HepG2 (cell line): ENCODE results near the gene DENND2D. TPM values are rescaled to one million over a fixed set of nuclear protein-coding genes. Genes with fewer than 3 reads are reported as not detected.
A peak's percentile ranks its signal among the peaks of the same experiment; 100 is the strongest.

Experiments used
- ATAC-seq: fragments of 200-7000 bp; cut with Tn5 transposase; 3 replicates; pipeline ENCODE4 v1.9.1; 2020; ENCODE audit warnings: mild to moderate bottlenecking, moderate library complexity
- BruUV-seq: library from RNA; stranded (reverse); fragments of 400-500 nt; replicated peaks from 2 replicates; lab custom pipeline; 2021; lab: Mats Ljungman, UMichigan
- CTCF ChIA-PET: fragments of 300-600 bp; formaldehyde crosslinking; extraction: SDS; loops from one replicate; lab custom pipeline; 2021; ENCODE audit warnings: low total read pairs, inconsistent platforms, low intra/inter-chr PET ratio; lab: Yijun Ruan, JAX
- POLR2A ChIA-PET: fragments of 350-600 bp; sonication (Branson Sonifier 250); formaldehyde crosslinking; loops from one replicate; lab custom pipeline; 2020; ENCODE audit warnings: antibody characterized with exemption, inconsistent platforms; lab: Yijun Ruan, JAX
- DNase-seq: peaks from one replicate; pipeline ENCODE4 v3.0.0-alpha.2; 2015; ENCODE audit warnings: low spot score
- FAIRE-seq: peaks from 3 replicates; lab custom pipeline; 2011; peaks lifted over from hg19 to GRCh38; lab: Jason Lieb, UNC
- H2AFZ ChIP-seq: one replicate; pipeline ENCODE4 v1.6.1; 2011; ENCODE audit warnings: low read length, inconsistent platforms
- H3K27ac ChIP-seq: fragments of 300-600 bp; 3 replicates; pipeline ENCODE4 v1.8.0; 2011; ENCODE audit warnings: mixed run types, mild to moderate bottlenecking, mixed read lengths, low read length, inconsistent platforms; ENCODE audit not compliant: insufficient read depth; ENCODE audit errors: extremely low read length
- H3K27me3 ChIP-seq, 2 experiments: fragments of 200-600 bp in 1 of 2; 2 replicates in 1 of 2; 3 replicates in 1 of 2; pipeline versions ENCODE4 v1.6.0 to v1.8.0; 2011; ENCODE audit warnings: low read length in 2 of 2, mild to moderate bottlenecking in 2 of 2, moderate library complexity in 2 of 2, inconsistent platforms in 1 of 2; ENCODE audit not compliant: insufficient read depth in 2 of 2, control insufficient read depth in 1 of 2
- H3K36me3 ChIP-seq, 2 experiments: fragments of 200-600 bp in 1 of 2; replicated peaks in 1 of 2; 2 replicates in 1 of 2; 3 replicates in 1 of 2; pipeline versions ENCODE4 v1.5.1 to v1.8.0; 2011; ENCODE audit warnings: low read length in 2 of 2, inconsistent platforms in 1 of 2; ENCODE audit not compliant: insufficient read depth in 2 of 2, control insufficient read depth in 1 of 2
- H3K4me1 ChIP-seq: 2 replicates; pipeline ENCODE4 v1.5.1; 2012; ENCODE audit warnings: low read length, inconsistent platforms; ENCODE audit not compliant: insufficient read depth
- H3K4me2 ChIP-seq: 2 replicates; pipeline ENCODE4 v1.6.0; 2011; ENCODE audit warnings: low read depth, low read length, inconsistent platforms
- H3K4me3 ChIP-seq, 3 experiments: fragments of 200-600 bp in 1 of 3; sonication (generic), shearing (Covaris generic) in 1 of 3; replicated peaks in 1 of 3; 2 replicates each; pipeline ENCODE4 v1.5.1; 2011 to 2016; ENCODE audit warnings: low read length in 3 of 3, inconsistent platforms in 2 of 3, low read depth in 2 of 3, mild to moderate bottlenecking in 2 of 3, control low read depth in 1 of 3, mixed read lengths in 1 of 3; ENCODE audit not compliant: insufficient read depth in 1 of 3
- H3K79me2 ChIP-seq: one replicate; pipeline ENCODE4 v1.6.1; 2011; ENCODE audit warnings: low read length, inconsistent platforms; ENCODE audit not compliant: insufficient read depth
- H3K9ac ChIP-seq: 2 replicates; pipeline ENCODE4 v1.6.0; 2011; ENCODE audit warnings: mild to moderate bottlenecking, low read depth, low read length, inconsistent platforms; ENCODE audit not compliant: insufficient read depth
- H3K9me3 ChIP-seq: 2 replicates; pipeline ENCODE4 v1.5.1; 2012; ENCODE audit warnings: mild to moderate bottlenecking, low read length
- H4K20me1 ChIP-seq: 2 replicates; pipeline ENCODE4 v1.6.0; 2011; ENCODE audit warnings: inconsistent platforms, mild to moderate bottlenecking, low read length, moderate library complexity; ENCODE audit not compliant: insufficient read depth
- ARNT ChIP-seq: fragments of 450-650 bp; IDR thresholded peaks from 2 replicates; pipeline ENCODE4 v1.6.1; 2017
- CEBPB ChIP-seq: IDR thresholded peaks from 2 replicates; pipeline ENCODE4 v1.6.1; 2011; ENCODE audit warnings: low read depth, low read length, improper control_type of control experiment, borderline replicate concordance
- CEBPG ChIP-seq: IDR thresholded peaks from 2 replicates; pipeline ENCODE4 v1.6.1; 2016
- KLF16 ChIP-seq, 2 experiments: sonication (generic) in 1 of 2; formaldehyde crosslinking in 1 of 2; IDR thresholded peaks; 2 replicates each; pipeline versions ENCODE4 v1.6.1 to v1.8.0; 2016 to 2023; ENCODE audit warnings: missing genetic modification reagents in 2 of 2, missing compliant biosample characterization in 1 of 2
- MTA3 ChIP-seq: sonication (generic); formaldehyde crosslinking; IDR thresholded peaks from 2 replicates; pipeline ENCODE4 v1.4.0; 2020; ENCODE audit warnings: missing genetic modification reagents
- MTF1 ChIP-seq: sonication (generic); formaldehyde crosslinking; IDR thresholded peaks from 2 replicates; pipeline ENCODE4 v1.5.0; 2020; ENCODE audit warnings: missing genetic modification reagents
- TBX2 ChIP-seq: sonication (generic); formaldehyde crosslinking; IDR thresholded peaks from 2 replicates; pipeline ENCODE4 v1.5.0; 2020; ENCODE audit warnings: missing genetic modification reagents, mild to moderate bottlenecking, borderline replicate concordance
- ZNF232 ChIP-seq: sonication (generic); formaldehyde crosslinking; IDR thresholded peaks from 2 replicates; pipeline ENCODE4 v1.4.0; 2020; ENCODE audit warnings: missing genetic modification reagents, borderline replicate concordance
- ZNF484 ChIP-seq: sonication (generic); formaldehyde crosslinking; IDR thresholded peaks from 2 replicates; pipeline ENCODE4 v1.5.1; 2020; ENCODE audit warnings: mild to moderate bottlenecking, low read depth, missing genetic modification reagents, borderline replicate concordance
- ZNF660 ChIP-seq: sonication (generic); formaldehyde crosslinking; IDR thresholded peaks from 2 replicates; pipeline ENCODE4 v1.5.1; 2020; ENCODE audit warnings: mild to moderate bottlenecking, low read depth, missing genetic modification reagents, borderline replicate concordance
- ZNF776 ChIP-seq: sonication (generic); formaldehyde crosslinking; IDR thresholded peaks from 2 replicates; pipeline ENCODE4 v1.4.0; 2020; ENCODE audit warnings: mild to moderate bottlenecking, missing genetic modification reagents
- ZNF879 ChIP-seq: sonication (generic); formaldehyde crosslinking; IDR thresholded peaks from 2 replicates; pipeline ENCODE4 v1.8.1; 2023; ENCODE audit warnings: missing genetic modification reagents
- WGBS: methylation state at CpG from one replicate; pipeline ENCODE4 v1.1.6; 2017; ENCODE audit warnings: low lambda C conversion rate; 5-methylcytosine and 5-hydroxymethylcytosine counted together
- in situ Hi-C: cut with HindIII; loops from 2 replicates; pipeline ENCODE4 v1.10.0; 2017; ENCODE audit warnings: low pct_unique_long_range_greater_than_20kb; ENCODE audit not compliant: extremely low pct_ligation_motif_present
- intact Hi-C: fragments of 100-400 bp; cut with micrococcal nuclease; formaldehyde crosslinking; loops from one replicate; pipeline ENCODE4 v1.10.0; 2022; ENCODE audit not compliant: unreplicated experiment
- polyA plus RNA-seq, 8 experiments: library from polyadenylated mRNA; depleted of rRNA in 3 of 8; stranded (reverse) in 7 of 8; unstranded in 1 of 8; fragments of >200 nt; fragmentation: Illumina TruSeq in 4 of 8; extraction: Trizol in 4 of 8; gene quantifications; 2 replicates each; pipeline versions ENCODE4 v1.2.1 to v1.2.3, GENCODE V29; 2011 to 2016; ENCODE audit warnings: low read depth in 4 of 8, missing spikeins in 1 of 8, mixed read lengths in 1 of 8; ENCODE audit not compliant: insufficient read depth in 1 of 8
- total RNA-seq, 5 experiments: library from RNA; depleted of rRNA; stranded (reverse); fragments of >200 nt; fragmentation: Illumina TruSeq; extraction: Trizol; gene quantifications; 2 replicates each; pipeline ENCODE4 v1.2.3, GENCODE V29; 2016; ENCODE audit warnings: low read depth in 1 of 5
- TF ChIP-seq, protein P1 (sequence below): sonication (generic); formaldehyde crosslinking; IDR thresholded peaks from 2 replicates; pipeline ENCODE4 v1.4.0; 2020; ENCODE audit warnings: missing genetic modification reagents

Gene DENND2D
- total and polyA plus RNA-seq, 2 of the 13 experiments (the other 11 are each of a cell fraction or from before 2014, with no cell fraction given), result 0.04 TPM; not detected in 1

DNA sequence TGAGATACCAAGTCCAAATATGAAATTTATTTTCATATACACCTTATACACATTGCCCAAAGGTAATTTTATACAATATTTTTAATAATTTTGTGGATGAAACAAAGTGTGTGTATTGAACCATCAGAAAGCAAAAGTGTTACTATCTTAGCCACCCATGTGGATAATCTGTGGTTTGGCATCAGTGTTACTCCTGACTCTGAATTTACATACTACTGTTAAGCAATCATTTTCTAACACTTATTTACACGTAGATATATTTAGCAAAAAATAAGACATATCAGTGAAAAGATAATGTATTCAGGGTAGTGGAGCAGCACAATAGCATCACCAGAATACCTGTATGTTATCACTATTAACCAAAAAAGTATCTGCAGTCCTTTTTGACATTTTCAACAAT lies 23.8 kb downstream of the DENND2D start:
- H3K36me3 ChIP-seq, result peaks cover 3 to 37% of the 10 kb centered on the region in 2 experiments; a peak in 4 of 5 replicates
- no TSS peak for BruUV-seq
- H3K4me1 ChIP-seq, result no peaks in the 10 kb centered on the region
- ChIA-PET CTCF (interaction anchor here (0.7 kb wide), 1 partner anchor 1061 kb away, joined by 3 read pairs; no protein-coding TSS in a partner anchor), POLR2A (no interaction called here)
- DNase-seq (no peak), FAIRE-seq (no peak), ATAC-seq (no peak)
- no peak overlapping the region for H3K4me2 ChIP-seq
- no peak overlapping the region for H3K4me3 ChIP-seq
- H3K79me2 ChIP-seq, result no peaks in the 10 kb centered on the region
- intact Hi-C loops, result no loop called here
- no peaks in the 10 kb centered on the region for H4K20me1 ChIP-seq
- no peaks in the 10 kb centered on the region for H3K27me3 ChIP-seq
- TF ChIP-seq ZNF879 (no peak), MTA3 (no peak), KLF16 (CRISPR knock-in tag; IDR thresholded peaks at IDR 0.05) (no peak), TBX2 (CRISPR knock-in tag) (no peak)
- TF ChIP-seq, protein P1, sequence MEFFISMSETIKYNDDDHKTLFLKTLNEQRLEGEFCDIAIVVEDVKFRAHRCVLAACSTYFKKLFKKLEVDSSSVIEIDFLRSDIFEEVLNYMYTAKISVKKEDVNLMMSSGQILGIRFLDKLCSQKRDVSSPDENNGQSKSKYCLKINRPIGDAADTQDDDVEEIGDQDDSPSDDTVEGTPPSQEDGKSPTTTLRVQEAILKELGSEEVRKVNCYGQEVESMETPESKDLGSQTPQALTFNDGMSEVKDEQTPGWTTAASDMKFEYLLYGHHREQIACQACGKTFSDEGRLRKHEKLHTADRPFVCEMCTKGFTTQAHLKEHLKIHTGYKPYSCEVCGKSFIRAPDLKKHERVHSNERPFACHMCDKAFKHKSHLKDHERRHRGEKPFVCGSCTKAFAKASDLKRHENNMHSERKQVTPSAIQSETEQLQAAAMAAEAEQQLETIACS (CRISPR knock-in tag), result no peak
- 100% methylated on average over 1 of the region's 1 CpG for WGBS
- H3K9ac ChIP-seq, result no peak overlapping the region
- in situ Hi-C loops, result no loop called here
- H3K27ac ChIP-seq, result no peak overlapping the region
- H3K9me3 ChIP-seq, result no peaks in the 10 kb centered on the region
- no peak overlapping the region for H2AFZ ChIP-seq

DNA sequence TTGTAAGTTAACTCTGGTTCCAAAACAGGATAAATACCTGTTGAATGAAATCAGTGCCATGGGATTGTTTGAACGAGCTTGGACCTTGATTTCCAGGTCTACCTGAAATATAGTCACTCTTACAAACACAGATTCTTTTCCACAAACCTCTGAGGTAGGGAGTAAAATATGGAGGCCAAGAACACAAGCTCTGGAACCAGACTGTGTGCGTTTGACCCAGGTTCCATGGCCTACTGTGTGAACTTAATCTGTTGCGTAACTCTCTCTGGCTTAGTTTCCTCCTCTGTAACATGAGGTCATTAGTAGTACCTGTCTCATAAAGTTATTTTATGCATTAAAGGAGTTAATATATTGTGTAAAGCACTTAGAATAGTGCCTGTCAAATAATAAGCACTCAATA lies 25.1 kb downstream of the DENND2D start:
- H3K9me3 ChIP-seq, result no peaks in the 10 kb centered on the region
- 92% methylated on average over 3 of the region's 3 CpGs for WGBS
- in situ Hi-C loops, result no loop called here
- no peak for ATAC-seq
- H3K27me3 ChIP-seq, result no peaks in the 10 kb centered on the region
- H3K79me2 ChIP-seq, result no peaks in the 10 kb centered on the region
- no peak overlapping the region for H3K4me3 ChIP-seq
- H3K36me3 ChIP-seq, result peaks cover 3 to 38% of the 10 kb centered on the region in 2 experiments; a peak in 4 of 5 replicates
- no peak for FAIRE-seq
- no peak overlapping the region for H2AFZ ChIP-seq
- H3K4me2 ChIP-seq, result no peak overlapping the region
- no peak for DNase-seq
- no peaks in the 10 kb centered on the region for H4K20me1 ChIP-seq
- POLR2A ChIA-PET, result no interaction called here
- H3K4me1 ChIP-seq, result no peaks in the 10 kb centered on the region
- H3K9ac ChIP-seq, result no peak overlapping the region
- intact Hi-C loops, result no loop called here
- H3K27ac ChIP-seq, result no peak overlapping the region
- CTCF ChIA-PET, result no interaction called here
- no TSS peak for BruUV-seq
- TF ChIP-seq ZNF232 (CRISPR knock-in tag) (no peak), ZNF484 (no peak), CEBPB (peak; percentile 71; the same call in 1 of the 2 replicates), CEBPG (CRISPR knock-in tag) (0 out of 2 replicates have a peak, but pooled peaks have one; percentile 13), ZNF660 (CRISPR knock-in tag) (no peak), ZNF776 (CRISPR knock-in tag) (no peak), MTF1 (CRISPR knock-in tag) (no peak), ARNT (no peak)
